HG02981 (cell line): Measurements from ENCODE around the gene ATAD5.
"Not testable (repeated sequence)": the region's sequence is repeated elsewhere in the genome, so short reads cannot be mapped to it uniquely, and the experiment has no call there.

Experiments
- ATAC-seq: cut with Tn5 transposase; IDR thresholded peaks from one replicate; pipeline ENCODE4 v1.9.1; 2021; ENCODE audit warnings: mild to moderate bottlenecking, moderate library complexity; ENCODE audit not compliant: unreplicated experiment

ATAD5 gene

GRCh38 chr17:30910151-30910550 is 78.4 kb downstream of the ATAD5 start:
- not testable (repeated sequence) for ATAC-seq

- ATAC-seq: no peak
Measured at GRCh38 chr17:30913955-30914354, 82.2 kb downstream of the ATAD5 start.

- ATAC-seq: no peak
Measured at GRCh38 chr17:30915833-30916611, 84.3 kb downstream of the ATAD5 start.

- ATAC-seq: no peak
Measured at GRCh38 chr17:30917050-30917449, 85.3 kb downstream of the ATAD5 start.

- ATAC-seq: no peak
Measured at GRCh38 chr17:30920282-30920681, 88.5 kb downstream of the ATAD5 start.

- no peak for ATAC-seq
Measured at GRCh38 chr17:30920683-30921543, 89.1 kb downstream of the ATAD5 start.

GRCh38 chr17:30921544-30922196 is 89.9 kb downstream of the ATAD5 start, which contains the start of gene ADAP2:
Gene ADAP2, plus strand, starts transcription at chr17:30921945. Its CDS starts 70 bp downstream, at chr17:30922015.
- ATAC-seq: no peak

GRCh38 chr17:30922235-30923030 is 90.7 kb downstream of the ATAD5 start:
- ATAC-seq: no peak

- ATAC-seq: no peak
Measured at GRCh38 chr17:30924341-30924740, 92.6 kb downstream of the ATAD5 start.

GRCh38 chr17:30926516-30926915 is 94.8 kb downstream of the ATAD5 start:
- no peak for ATAC-seq

GRCh38 chr17:30927756-30928155 is 96.0 kb downstream of the ATAD5 start:
- ATAC-seq: no peak

- ATAC-seq: no peak
Measured at GRCh38 chr17:30928584-30928983, 96.8 kb downstream of the ATAD5 start.

GRCh38 chr17:30929081-30929633 is 97.4 kb downstream of the ATAD5 start:
- no peak for ATAC-seq

- ATAC-seq: not testable (repeated sequence)
Measured at GRCh38 chr17:30929861-30930260, 98.1 kb downstream of the ATAD5 start.

GRCh38 chr17:30930495-30930894 is 98.7 kb downstream of the ATAD5 start:
- ATAC-seq: no peak

- ATAC-seq: not testable (repeated sequence)
Measured at GRCh38 chr17:30931582-30931981, 99.8 kb downstream of the ATAD5 start.

GRCh38 chr17:30933966-30934365 is 102.2 kb downstream of the ATAD5 start:
- ATAC-seq: no peak

- no peak for ATAC-seq
Measured at GRCh38 chr17:30939051-30939689, 107.4 kb downstream of the ATAD5 start.

GRCh38 chr17:30942308-30943079 is 110.7 kb downstream of the ATAD5 start:
- no peak for ATAC-seq
